ENCODE measurements around the gene ITIH6.
A peak's percentile ranks its signal among the peaks of the same experiment; 100 is the strongest.

Gene ITIH6

GRCh38 chrX:54810532-54810931 is 12.5 kb upstream of the ITIH6 start:
- peaks cover 5% of the 10 kb centered on the region for H3K36me3 ChIP-seq (ENCODE audit: control insufficient read depth, low read length)
- H3K79me2 ChIP-seq (ENCODE audit: control insufficient read depth, low read length) = peaks cover 6% of the 10 kb centered on the region
- no peaks in the 10 kb centered on the region for H3K9me3 ChIP-seq (ENCODE audit: control insufficient read depth, insufficient read depth, low read length)
- H3K4me2 ChIP-seq (ENCODE audit: low read length) = no peak overlapping the region
- no peak overlapping the region for H3K27ac ChIP-seq (ENCODE audit: low read depth, low read length)
- H3K9me2 ChIP-seq (replicated peaks; ENCODE audit: control insufficient read depth, low read length) = no peaks in the 10 kb centered on the region
- H3F3A ChIP-seq (ENCODE audit: control insufficient read depth, insufficient read depth) = no peaks in the 10 kb centered on the region
- no peaks in the 10 kb centered on the region for H4K20me1 ChIP-seq (ENCODE audit: control insufficient read depth, insufficient read depth, low read depth, low read length)
- H3K4me1 ChIP-seq (ENCODE audit: control insufficient read depth, low read length) = peaks cover 16% of the 10 kb centered on the region
- peaks cover 5% of the 10 kb centered on the region; the same call in 1 of the 2 replicates for H3K27me3 ChIP-seq (ENCODE audit: control insufficient read depth, low read length)
- TF ChIP-seq, protein P1, sequence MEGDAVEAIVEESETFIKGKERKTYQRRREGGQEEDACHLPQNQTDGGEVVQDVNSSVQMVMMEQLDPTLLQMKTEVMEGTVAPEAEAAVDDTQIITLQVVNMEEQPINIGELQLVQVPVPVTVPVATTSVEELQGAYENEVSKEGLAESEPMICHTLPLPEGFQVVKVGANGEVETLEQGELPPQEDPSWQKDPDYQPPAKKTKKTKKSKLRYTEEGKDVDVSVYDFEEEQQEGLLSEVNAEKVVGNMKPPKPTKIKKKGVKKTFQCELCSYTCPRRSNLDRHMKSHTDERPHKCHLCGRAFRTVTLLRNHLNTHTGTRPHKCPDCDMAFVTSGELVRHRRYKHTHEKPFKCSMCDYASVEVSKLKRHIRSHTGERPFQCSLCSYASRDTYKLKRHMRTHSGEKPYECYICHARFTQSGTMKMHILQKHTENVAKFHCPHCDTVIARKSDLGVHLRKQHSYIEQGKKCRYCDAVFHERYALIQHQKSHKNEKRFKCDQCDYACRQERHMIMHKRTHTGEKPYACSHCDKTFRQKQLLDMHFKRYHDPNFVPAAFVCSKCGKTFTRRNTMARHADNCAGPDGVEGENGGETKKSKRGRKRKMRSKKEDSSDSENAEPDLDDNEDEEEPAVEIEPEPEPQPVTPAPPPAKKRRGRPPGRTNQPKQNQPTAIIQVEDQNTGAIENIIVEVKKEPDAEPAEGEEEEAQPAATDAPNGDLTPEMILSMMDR (IDR thresholded peaks at IDR 0.05; ENCODE audit: low read depth, low read length, poor library complexity, severe bottlenecking) = no peak
- TF ChIP-seq EZH2phosphoT487 (IDR thresholded peaks at IDR 0.05; ENCODE audit: borderline replicate concordance, low read length) = no peak
- no peak overlapping the region for H3K4me3 ChIP-seq (ENCODE audit: low read length)

- no peaks in the 10 kb centered on the region for H3K9me2 ChIP-seq (replicated peaks; ENCODE audit: control insufficient read depth, low read length)
- H4K20me1 ChIP-seq (ENCODE audit: control insufficient read depth, insufficient read depth, low read depth, low read length) = no peaks in the 10 kb centered on the region
- H3K9me3 ChIP-seq (ENCODE audit: control insufficient read depth, insufficient read depth, low read length) = no peaks in the 10 kb centered on the region
- H3K4me2 ChIP-seq (ENCODE audit: low read length) = peak overlapping the region; percentile 73
- no peak for TF ChIP-seq EZH2phosphoT487 (IDR thresholded peaks at IDR 0.05; ENCODE audit: borderline replicate concordance, low read length)
- TF ChIP-seq, protein P1 (IDR thresholded peaks at IDR 0.05; ENCODE audit: low read depth, low read length, poor library complexity, severe bottlenecking) = no peak
- peak overlapping the region; percentile 32 for H3K27ac ChIP-seq (ENCODE audit: low read depth, low read length)
- peaks cover 16% of the 10 kb centered on the region for H3K4me1 ChIP-seq (ENCODE audit: control insufficient read depth, low read length)
- H3K27me3 ChIP-seq (ENCODE audit: control insufficient read depth, low read length) = peaks cover 5% of the 10 kb centered on the region; the same call in 1 of the 2 replicates
- H3K79me2 ChIP-seq (ENCODE audit: control insufficient read depth, low read length) = peaks cover 6% of the 10 kb centered on the region
- peaks cover 5% of the 10 kb centered on the region for H3K36me3 ChIP-seq (ENCODE audit: control insufficient read depth, low read length)
- H3F3A ChIP-seq (ENCODE audit: control insufficient read depth, insufficient read depth) = no peaks in the 10 kb centered on the region
- peak overlapping the region; percentile 89 for H3K4me3 ChIP-seq (ENCODE audit: low read length)
Measured at GRCh38 chrX:54808605-54809483, 10.8 kb upstream of the ITIH6 start.

GRCh38 chrX:54808109-54808604 is 10.1 kb upstream of the ITIH6 start:
- Histone ChIP-seq H4K20me1 (ENCODE audit: control insufficient read depth, insufficient read depth, low read depth, low read length) (no peaks in the 10 kb centered on the region), H3K27me3 (ENCODE audit: control insufficient read depth, low read length) (peaks cover 5% of the 10 kb centered on the region; the same call in 1 of the 2 replicates), H3K4me1 (ENCODE audit: control insufficient read depth, low read length) (peaks cover 16% of the 10 kb centered on the region), H3K9me2 (replicated peaks; ENCODE audit: control insufficient read depth, low read length) (no peaks in the 10 kb centered on the region), H3K4me2 (ENCODE audit: low read length) (peak overlapping the region; percentile 73), H3F3A (ENCODE audit: control insufficient read depth, insufficient read depth) (no peaks in the 10 kb centered on the region), H3K9me3 (ENCODE audit: control insufficient read depth, insufficient read depth, low read length) (no peaks in the 10 kb centered on the region), H3K36me3 (ENCODE audit: control insufficient read depth, low read length) (no peaks in the 10 kb centered on the region), H3K4me3 (ENCODE audit: low read length) (peak overlapping the region; percentile 89), H3K27ac (ENCODE audit: low read depth, low read length) (peak overlapping the region; percentile 32), H3K79me2 (ENCODE audit: control insufficient read depth, low read length) (peaks cover 6% of the 10 kb centered on the region)
- TF ChIP-seq, protein P1 (IDR thresholded peaks at IDR 0.05; ENCODE audit: low read depth, low read length, poor library complexity, severe bottlenecking) = no peak
- no peak for TF ChIP-seq EZH2phosphoT487 (IDR thresholded peaks at IDR 0.05; ENCODE audit: borderline replicate concordance, low read length)

All from DOHH2 (cell line).